ENCODE results near the gene AP4S1.

DNA sequence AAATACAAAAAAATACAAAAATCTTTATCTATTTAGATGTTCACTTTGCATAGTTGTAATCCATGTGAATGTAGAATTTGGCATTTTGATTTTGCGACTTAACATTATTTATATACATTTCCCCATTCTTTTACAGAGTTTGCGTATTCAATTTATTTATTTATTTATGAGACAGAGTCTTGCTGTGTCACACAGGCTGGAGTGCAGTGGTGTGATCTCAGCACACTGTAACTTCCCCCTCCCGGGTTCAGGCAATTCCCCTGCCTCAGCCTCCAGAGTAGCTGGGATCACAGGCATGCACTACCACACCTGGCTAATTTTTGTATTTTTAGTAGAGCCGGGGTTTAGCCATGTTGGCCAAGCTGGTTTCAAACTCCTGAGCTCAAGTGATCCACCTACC, 26.1 kb downstream of the AP4S1 start:
- TF ChIP-seq, protein P1, sequence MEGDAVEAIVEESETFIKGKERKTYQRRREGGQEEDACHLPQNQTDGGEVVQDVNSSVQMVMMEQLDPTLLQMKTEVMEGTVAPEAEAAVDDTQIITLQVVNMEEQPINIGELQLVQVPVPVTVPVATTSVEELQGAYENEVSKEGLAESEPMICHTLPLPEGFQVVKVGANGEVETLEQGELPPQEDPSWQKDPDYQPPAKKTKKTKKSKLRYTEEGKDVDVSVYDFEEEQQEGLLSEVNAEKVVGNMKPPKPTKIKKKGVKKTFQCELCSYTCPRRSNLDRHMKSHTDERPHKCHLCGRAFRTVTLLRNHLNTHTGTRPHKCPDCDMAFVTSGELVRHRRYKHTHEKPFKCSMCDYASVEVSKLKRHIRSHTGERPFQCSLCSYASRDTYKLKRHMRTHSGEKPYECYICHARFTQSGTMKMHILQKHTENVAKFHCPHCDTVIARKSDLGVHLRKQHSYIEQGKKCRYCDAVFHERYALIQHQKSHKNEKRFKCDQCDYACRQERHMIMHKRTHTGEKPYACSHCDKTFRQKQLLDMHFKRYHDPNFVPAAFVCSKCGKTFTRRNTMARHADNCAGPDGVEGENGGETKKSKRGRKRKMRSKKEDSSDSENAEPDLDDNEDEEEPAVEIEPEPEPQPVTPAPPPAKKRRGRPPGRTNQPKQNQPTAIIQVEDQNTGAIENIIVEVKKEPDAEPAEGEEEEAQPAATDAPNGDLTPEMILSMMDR (IDR thresholded peaks at IDR 0.05), result no peak
- no peak for TF ChIP-seq EZH2phosphoT487 (IDR thresholded peaks at IDR 0.05)
- no peak for TF ChIP-seq EZH2 (IDR thresholded peaks at IDR 0.05)
